ENCODE measurements around the gene FAM89A.
"Not testable (repeated sequence)": the region's sequence is repeated elsewhere in the genome, so short reads cannot be mapped to it uniquely, and the experiment has no call there.

FAM89A gene

GRCh38 chr1:230987448-230987847 lies 52.6 kb downstream of the FAM89A start:
- DNase-seq (ENCODE audit: low read depth): no peak

DNA sequence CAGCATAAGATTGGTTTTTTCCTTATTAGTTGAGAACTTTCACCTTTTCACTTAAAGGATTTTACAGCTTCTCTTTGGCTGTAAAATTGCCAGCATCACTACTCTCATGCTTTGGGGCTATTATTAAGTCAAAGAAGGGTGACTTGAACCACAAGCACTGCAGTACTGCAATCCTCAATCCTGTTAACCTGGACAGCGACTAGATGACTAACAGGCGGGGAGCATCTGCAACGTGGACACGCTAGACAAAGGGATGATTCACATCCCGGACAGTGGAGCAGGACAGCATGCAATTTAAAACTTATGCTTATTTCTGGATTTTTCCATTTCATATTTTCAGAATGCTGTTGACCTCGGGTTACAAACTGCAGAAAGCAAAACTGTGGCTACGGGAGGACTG lies 53.1 kb downstream of the FAM89A start:
- peak; percentile 64 for DNase-seq (ENCODE audit: low read depth)

DNA sequence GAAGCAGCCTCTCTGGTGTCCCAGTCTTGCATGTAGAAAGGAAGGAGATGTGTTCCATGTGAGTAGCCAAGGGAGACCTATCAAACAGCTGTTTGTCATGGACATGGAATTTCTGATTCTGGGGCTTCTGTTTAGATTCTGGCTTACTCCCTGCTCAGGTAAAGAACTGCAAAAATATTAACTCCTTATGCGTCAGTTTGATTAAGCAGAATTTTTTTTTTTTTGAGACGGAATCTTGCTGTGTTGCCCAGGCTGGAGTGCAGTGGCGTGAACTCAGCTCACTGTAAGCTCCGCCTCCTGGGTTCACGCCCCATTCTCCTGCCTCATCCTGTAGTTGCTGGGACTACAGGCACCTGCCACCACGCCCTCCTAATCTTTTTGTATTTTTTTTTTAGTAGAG lies 54.3 kb downstream of the FAM89A start:
- DNase-seq (ENCODE audit: low read depth): no peak

GRCh38 chr1:230984622-230985515 lies 55.2 kb downstream of the FAM89A start:
- DNase-seq (ENCODE audit: low read depth): not testable (repeated sequence)

- DNase-seq (ENCODE audit: low read depth): no peak
These were observed 56.2 kb downstream of the FAM89A start for GRCh38 chr1:230983811-230984210.

GRCh38 chr1:230982696-230983095 lies 57.4 kb downstream of the FAM89A start:
- DNase-seq (ENCODE audit: low read depth): no peak

GRCh38 chr1:230979952-230980351 lies 60.1 kb downstream of the FAM89A start:
- DNase-seq (ENCODE audit: low read depth): no peak

- DNase-seq (ENCODE audit: low read depth): no peak
These were observed 60.7 kb downstream of the FAM89A start for GRCh38 chr1:230979389-230979716.

GRCh38 chr1:230978491-230979388 lies 61.3 kb downstream of the FAM89A start, which contains the start of the genes ARV1 and TTC13:
Gene ARV1 (plus strand): TSS chr1:230979094. CDS start chr1:230979106, 12 bp downstream.
Gene TTC13 (minus strand): TSS chr1:230978861. CDS start chr1:230978830, 31 bp downstream.
- peak; percentile 87 for DNase-seq (ENCODE audit: low read depth)

DNA sequence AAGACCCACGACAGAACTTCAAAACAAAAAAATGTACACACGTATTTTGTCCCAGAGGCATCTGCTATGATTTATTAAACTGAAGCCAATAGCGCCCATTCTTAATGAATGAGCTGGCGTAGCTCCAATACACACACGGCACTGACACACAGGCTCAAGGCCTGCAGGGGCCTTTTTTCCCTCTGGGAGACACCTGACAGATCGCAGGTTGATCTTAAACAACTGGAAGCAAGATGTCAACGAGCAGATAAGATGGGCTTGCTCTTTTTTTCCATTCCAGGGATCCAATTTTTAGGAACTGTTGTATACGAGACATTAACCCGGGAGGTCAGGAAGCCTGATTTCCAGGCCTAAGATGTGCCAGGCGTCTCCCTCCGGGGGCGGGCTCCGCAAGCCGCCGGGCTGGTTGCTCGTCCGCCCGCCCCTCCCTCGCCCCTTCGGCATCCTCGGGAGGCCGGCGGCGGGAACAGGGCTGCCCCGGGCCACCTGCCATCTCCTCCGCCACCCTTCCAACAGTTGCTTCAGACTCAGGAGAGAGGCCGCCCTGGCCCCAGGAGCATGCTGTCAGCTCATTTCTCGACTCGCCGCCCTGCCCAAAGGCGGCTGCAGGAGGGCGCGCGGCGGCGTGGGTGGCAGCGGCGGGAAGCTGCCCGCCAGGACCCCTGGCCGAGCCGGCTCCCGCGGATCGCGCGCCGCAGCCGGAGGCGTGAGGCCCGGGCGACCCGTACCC lies 62.1 kb downstream of the FAM89A start:
- DNase-seq (ENCODE audit: low read depth): no peak

GRCh38 chr1:230976825-230977747 lies 63.0 kb downstream of the FAM89A start:
- no peak for DNase-seq (ENCODE audit: low read depth)

- no peak for DNase-seq (ENCODE audit: low read depth)
These were observed 63.7 kb downstream of the FAM89A start for GRCh38 chr1:230976360-230976759.

GRCh38 chr1:230975636-230976035 lies 64.4 kb downstream of the FAM89A start:
- DNase-seq (ENCODE audit: low read depth): no peak

DNA sequence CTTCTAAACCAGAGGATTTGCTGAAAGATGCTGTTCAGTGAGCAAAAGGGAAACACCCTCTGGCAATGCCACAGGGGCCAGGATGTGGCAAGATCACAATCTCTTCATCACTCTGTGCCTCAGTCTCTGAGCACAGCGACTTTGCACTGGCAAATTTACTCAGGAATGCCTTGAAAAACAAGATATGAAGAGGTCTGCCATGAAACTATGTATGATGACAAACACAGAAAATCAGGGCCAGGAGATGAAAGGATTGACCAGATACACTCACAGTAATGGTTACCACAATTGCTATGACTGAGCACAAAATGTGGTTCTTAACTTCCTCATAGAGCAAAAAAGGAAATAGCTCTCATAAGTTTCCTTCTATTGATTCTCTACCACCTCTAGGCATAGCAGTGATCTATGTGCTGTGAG lies 67.2 kb downstream of the FAM89A start:
- no peak for DNase-seq (ENCODE audit: low read depth)

DNA sequence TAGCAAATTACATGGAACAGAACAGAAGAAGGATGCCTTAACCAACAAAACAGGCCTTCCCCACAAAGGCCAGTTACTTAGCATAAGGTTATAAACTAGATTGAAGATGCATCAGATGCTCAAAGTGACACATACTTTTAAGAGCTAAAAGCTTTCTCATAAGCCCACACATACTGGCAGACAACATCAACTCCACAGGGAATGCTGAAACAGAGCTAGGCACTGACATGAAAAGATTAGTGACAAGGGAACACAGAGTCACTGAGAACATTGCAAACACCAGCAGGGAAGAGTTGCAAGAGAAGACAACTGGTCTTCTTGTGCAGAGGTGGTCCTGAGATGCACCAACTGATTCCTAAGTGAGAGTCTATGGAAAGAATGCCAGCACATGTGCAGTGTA lies 68.3 kb downstream of the FAM89A start:
- no peak for DNase-seq (ENCODE audit: low read depth)

- DNase-seq (ENCODE audit: low read depth): no peak
These were observed 69.6 kb downstream of the FAM89A start for GRCh38 chr1:230970432-230970831.

Measured in GM04503 (cell line).